ENCODE measurements around the gene QPCTL. TPM values are rescaled to one million over a fixed set of nuclear protein-coding genes. Genes with fewer than 3 reads are reported as not detected.

QPCTL gene
- total and polyA plus RNA-seq, 2 of the 4 experiments (the other 2 are of a cell fraction), result 6.6 to 11.5 TPM

- Histone ChIP-seq H3K27ac (ENCODE audit: insufficient read depth, low read length) (no peak overlapping the region), H4K8ac (ENCODE audit: low read depth in 2 of 2, low read length in 2 of 2) (no peak overlapping the region), H3K79me1 (ENCODE audit: low read depth in 1 of 2, low read length in 2 of 2) (no peaks in the 10 kb centered on the region), H2BK15ac (ENCODE audit: low read depth, low read length) (no peak overlapping the region), H4K91ac (ENCODE audit: insufficient read depth, low read depth, low read length) (no peak overlapping the region), H3K4ac (ENCODE audit: low read depth, low read length) (no peak overlapping the region), H3K4me3 (ENCODE audit: insufficient read depth, low read depth, low read length) (no peak overlapping the region), H2AK9ac (replicated peaks; ENCODE audit: low read depth, low read length, poor library complexity) (no peak overlapping the region), H3K27me3 (ENCODE audit: control insufficient read depth, insufficient read depth, low read length) (peaks cover 18% of the 10 kb centered on the region), H3K9me3 (ENCODE audit: control insufficient read depth, insufficient read depth, low read length) (no peaks in the 10 kb centered on the region), H2AK5ac (ENCODE audit: low read depth, low read length) (no peak overlapping the region), H3K14ac (replicated peaks; ENCODE audit: low read depth, low read length) (no peak overlapping the region), H2BK120ac (ENCODE audit: low read depth, low read length) (no peak overlapping the region), H3K9me1 (ENCODE audit: insufficient read depth, low read length) (no peaks in the 10 kb centered on the region), H3K36me3 (ENCODE audit: control insufficient read depth, insufficient read depth, low read length) (no peaks in the 10 kb centered on the region), H4K20me1 (ENCODE audit: insufficient read depth, low read length) (no peaks in the 10 kb centered on the region), H3K23ac (ENCODE audit: low read depth, low read length) (no peak overlapping the region), H2BK20ac (ENCODE audit: low read depth, low read length) (no peak overlapping the region), H3K4me1 (ENCODE audit: control insufficient read depth, insufficient read depth, low read length) (peaks cover 6% of the 10 kb centered on the region; the same call in 1 of the 2 replicates), H3K18ac (ENCODE audit: low read depth, low read length) (no peak overlapping the region), H2BK5ac (ENCODE audit: low read depth, low read length, poor library complexity, severe bottlenecking) (no peak overlapping the region), H3K9ac (ENCODE audit: low read depth, low read length) (no peak overlapping the region), H2AFZ (replicated peaks; ENCODE audit: low read length, poor library complexity) (no peak overlapping the region), H3K4me2 (ENCODE audit: low read depth, low read length) (no peak overlapping the region), H4K5ac (ENCODE audit: low read depth, low read length) (no peak overlapping the region), H3K56ac (ENCODE audit: extremely low read depth, insufficient read depth, low read length) (no peak overlapping the region)
- intact Hi-C loops (cut with micrococcal nuclease), result no loop called here
- ATAC-seq (ENCODE audit: low read depth) (no peak), DNase-seq (no peak)
- in situ Hi-C loops (cut with MboI; ENCODE audit: low sequenced_read_pairs), result no loop called here
- dilution Hi-C loops (cut with HindIII; ENCODE audit: low sequenced_read_pairs, unreplicated experiment), result no loop called here
- TF ChIP-seq MAFK (IDR thresholded peaks at IDR 0.05; ENCODE audit: low read depth, low read length), result no peak
- TF ChIP-seq CHD1 (IDR thresholded peaks at IDR 0.05; ENCODE audit: low read depth, low read length), result no peak
- no peak for TF ChIP-seq SMC3 (IDR thresholded peaks at IDR 0.05; ENCODE audit: low read depth, low read length)
- no peak for TF ChIP-seq POLR2A (IDR thresholded peaks at IDR 0.05; ENCODE audit: low read depth, low read length)
- no peak for TF ChIP-seq CTCF (conservative IDR thresholded peaks at IDR 0.05; ENCODE audit: low read depth, low read length)
- TF ChIP-seq RCOR1 (IDR thresholded peaks at IDR 0.05; ENCODE audit: insufficient replicate concordance, low read length), result no peak
- TF ChIP-seq FOS (IDR thresholded peaks at IDR 0.05; ENCODE audit: low read depth, low read length), result no peak
- TF ChIP-seq BHLHE40 (IDR thresholded peaks at IDR 0.05; ENCODE audit: low read depth, low read length), result no peak
- no peak for TF ChIP-seq MXI1 (IDR thresholded peaks at IDR 0.05; ENCODE audit: borderline replicate concordance, low read depth, low read length)
- no peak for TF ChIP-seq RAD21 (IDR thresholded peaks at IDR 0.05; ENCODE audit: low read length)
- TF ChIP-seq CEBPB (IDR thresholded peaks at IDR 0.05; ENCODE audit: low read depth, low read length), result no peak
- no peak for TF ChIP-seq MAZ (IDR thresholded peaks at IDR 0.05; ENCODE audit: borderline replicate concordance, low read depth, low read length)
- no peak for TF ChIP-seq USF2 (IDR thresholded peaks at IDR 0.05; ENCODE audit: low read depth, low read length)
- TF ChIP-seq NFE2L2 (IDR thresholded peaks at IDR 0.05; ENCODE audit: low read depth, low read length), result no peak
- ChIA-PET POLR2A (ENCODE audit: unreplicated experiment) (no interaction called here), CTCF (no interaction called here)
- WGBS, 2 experiments (ENCODE audit: extremely low coverage in 2 of 2, insufficient read length in 1 of 2), result 14% methylated on average over 1 of the region's 7 CpGs; no CpG with 5 or more reads in 1 of the 2 experiments
- BruUV-seq (replicated peaks), result no TSS peak
These were observed 17.5 kb upstream of the QPCTL start for GRCh38 chr19:45674946-45675345.

All from IMR-90 (cell line).